Measurements from ENCODE around the gene RNU6-9. TPM values are rescaled to one million over a fixed set of nuclear protein-coding genes. Genes with fewer than 3 reads are reported as not detected.
"Not testable (repeated sequence)": the region's sequence is repeated elsewhere in the genome, so short reads cannot be mapped to it uniquely, and the experiment has no call there.

RNU6-9 gene
- total RNA-seq, 1 donor from 2014 or later: not detected

DNA sequence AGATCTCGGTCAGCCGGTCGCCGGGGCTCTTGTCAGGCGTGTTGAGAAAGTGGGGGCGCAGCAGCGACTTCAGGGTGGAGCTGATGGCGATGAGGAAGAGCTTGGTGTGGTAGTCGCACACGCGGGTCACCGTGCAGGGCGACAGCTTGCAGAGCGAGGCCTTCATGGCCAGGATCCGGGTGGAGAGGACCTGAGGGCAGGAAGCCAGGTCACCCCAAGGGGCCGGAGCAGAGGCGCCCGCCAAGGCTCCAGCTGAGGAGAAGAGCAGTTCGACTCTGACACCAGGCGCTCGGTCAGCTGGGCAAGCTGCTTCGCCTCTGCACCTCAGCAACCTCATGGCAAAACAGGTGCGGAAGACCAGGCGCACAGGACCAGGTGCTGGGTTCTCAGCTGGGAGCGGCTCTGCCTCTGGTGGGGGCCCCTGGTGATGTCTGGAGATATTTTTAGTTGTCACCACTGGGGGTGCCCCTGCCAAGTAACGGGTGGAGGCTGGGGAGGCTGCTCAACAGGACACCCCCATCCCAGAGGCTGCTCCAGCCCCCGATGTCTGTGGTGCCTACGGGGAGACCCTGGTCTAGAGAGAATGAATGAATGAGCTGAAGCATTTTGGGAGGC, 17.9 kb upstream of the RNU6-9 start:
- Histone ChIP-seq H3K9me3 (no peaks in the 10 kb centered on the region), H3K4me3 (no peak overlapping the region), H3K36me3 (peaks cover 37% of the 10 kb centered on the region), H3K4me1 (peaks cover 9% of the 10 kb centered on the region), H3K27me3 (ENCODE audit: low read depth) (no peaks in the 10 kb centered on the region), H3K27ac (no peak overlapping the region)
- DNase-seq (no peak), ATAC-seq (no peak)
- intact Hi-C loops (cut with DNase I): no loop called here
- no peak for TF ChIP-seq CTCF (IDR thresholded peaks at IDR 0.05)

- Histone ChIP-seq H3K4me1 (peaks cover 9% of the 10 kb centered on the region), H3K27ac (no peak overlapping the region), H3K4me3 (no peak overlapping the region), H3K9me3 (no peaks in the 10 kb centered on the region), H3K27me3 (ENCODE audit: low read depth) (no peaks in the 10 kb centered on the region), H3K36me3 (peaks cover 42% of the 10 kb centered on the region)
- no peak for ATAC-seq
- no peak for DNase-seq
- TF ChIP-seq CTCF (IDR thresholded peaks at IDR 0.05): no peak
- intact Hi-C loops (cut with DNase I): no loop called here
Observed at GRCh38 chr19:876089-876488, 17.2 kb upstream of the RNU6-9 start.

- intact Hi-C loops (cut with DNase I): no loop called here
- Histone ChIP-seq H3K9me3 (no peaks in the 10 kb centered on the region), H3K4me3 (no peak overlapping the region), H3K4me1 (peaks cover 9% of the 10 kb centered on the region), H3K36me3 (peaks cover 46% of the 10 kb centered on the region), H3K27me3 (ENCODE audit: low read depth) (no peaks in the 10 kb centered on the region), H3K27ac (no peak overlapping the region)
- ATAC-seq: no peak
- DNase-seq: no peak
- TF ChIP-seq CTCF (IDR thresholded peaks at IDR 0.05): no peak
Observed at GRCh38 chr19:876780-877314, 16.4 kb upstream of the RNU6-9 start.

DNA sequence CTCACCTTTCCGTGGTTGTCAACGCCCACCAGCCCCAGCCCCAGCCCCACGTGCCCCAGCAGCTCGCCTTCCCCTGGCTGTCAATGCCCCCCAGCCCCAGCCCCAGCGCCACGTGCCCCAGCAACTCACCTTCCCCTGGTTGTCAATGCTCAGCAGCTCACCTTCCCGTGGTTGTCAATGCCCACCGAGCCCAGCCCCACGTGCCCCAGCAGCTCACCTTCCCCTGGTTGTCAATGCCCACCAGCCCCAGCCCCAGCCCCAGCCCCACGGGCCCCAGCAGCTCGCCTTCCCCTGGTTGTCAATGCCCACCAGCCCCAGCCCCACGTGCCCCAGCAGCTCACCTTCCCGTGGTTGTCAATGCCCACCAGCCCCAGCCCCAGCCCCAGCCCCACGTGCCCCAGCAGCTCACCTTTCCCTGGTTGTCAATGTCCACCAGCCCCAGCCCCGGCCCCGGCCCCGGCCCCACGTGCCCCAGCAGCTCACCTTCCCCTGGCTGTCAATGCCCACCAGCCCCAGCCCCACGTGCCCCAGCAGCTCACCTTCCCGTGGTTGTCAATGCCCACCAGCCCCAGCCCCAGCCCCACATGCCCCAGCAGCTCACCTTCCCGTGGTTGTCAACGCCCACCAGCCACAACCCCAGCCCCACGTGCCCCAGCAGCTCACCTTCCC, 15.2 kb upstream of the RNU6-9 start:
- DNase-seq; ATAC-seq; H3K9me3 ChIP-seq; intact Hi-C loops (cut with DNase I); H3K4me1 ChIP-seq; H3K27ac ChIP-seq; H3K27me3 ChIP-seq (ENCODE audit: low read depth); H3K4me3 ChIP-seq: not testable (repeated sequence)
- H3K36me3 ChIP-seq: peaks cover 57% of the 10 kb centered on the region

DNA sequence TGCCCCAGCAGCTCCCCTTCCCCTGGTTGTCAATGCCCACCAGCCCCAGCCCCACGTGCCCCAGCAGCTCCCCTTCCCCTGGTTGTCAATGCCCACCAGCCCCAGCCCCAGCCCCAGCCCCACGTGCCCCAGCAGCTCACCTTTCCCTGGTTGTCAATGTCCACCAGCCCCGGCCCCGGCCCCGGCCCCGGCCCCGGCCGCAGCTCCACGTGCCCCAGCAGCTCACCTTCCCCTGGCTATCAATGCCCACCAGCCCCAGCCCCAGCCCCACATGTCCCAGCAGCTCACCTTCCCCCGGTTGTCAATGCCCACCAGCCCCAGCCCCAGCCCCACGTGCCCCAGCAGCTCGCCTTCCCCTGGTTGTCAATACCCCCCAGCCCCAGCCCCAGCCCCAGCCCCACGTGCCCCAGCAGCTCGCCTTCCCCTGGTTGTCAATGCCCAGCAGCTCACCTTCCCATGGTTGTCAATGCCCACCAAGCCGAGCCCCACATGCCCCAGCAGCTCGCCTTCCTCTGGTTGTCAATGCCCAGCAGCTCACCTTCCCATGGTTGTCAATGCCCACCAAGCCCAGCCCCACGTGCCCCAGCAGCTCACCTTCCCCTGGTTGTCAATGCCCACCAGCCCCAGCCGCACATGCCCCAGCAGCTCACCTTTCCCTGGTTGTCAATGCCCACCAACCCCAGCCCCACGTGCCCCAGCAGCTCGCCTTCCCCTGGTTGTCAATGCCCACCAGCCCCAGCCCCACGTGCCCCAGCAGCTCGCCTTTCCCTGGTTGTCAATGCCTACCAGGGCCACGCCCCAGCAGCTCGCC, 14.3 kb upstream of the RNU6-9 start:
- ATAC-seq; H3K4me3 ChIP-seq; H3K27ac ChIP-seq; H3K27me3 ChIP-seq (ENCODE audit: low read depth); H3K4me1 ChIP-seq; intact Hi-C loops (cut with DNase I); DNase-seq; H3K9me3 ChIP-seq: not testable (repeated sequence)
- peaks cover 63% of the 10 kb centered on the region for H3K36me3 ChIP-seq

DNA sequence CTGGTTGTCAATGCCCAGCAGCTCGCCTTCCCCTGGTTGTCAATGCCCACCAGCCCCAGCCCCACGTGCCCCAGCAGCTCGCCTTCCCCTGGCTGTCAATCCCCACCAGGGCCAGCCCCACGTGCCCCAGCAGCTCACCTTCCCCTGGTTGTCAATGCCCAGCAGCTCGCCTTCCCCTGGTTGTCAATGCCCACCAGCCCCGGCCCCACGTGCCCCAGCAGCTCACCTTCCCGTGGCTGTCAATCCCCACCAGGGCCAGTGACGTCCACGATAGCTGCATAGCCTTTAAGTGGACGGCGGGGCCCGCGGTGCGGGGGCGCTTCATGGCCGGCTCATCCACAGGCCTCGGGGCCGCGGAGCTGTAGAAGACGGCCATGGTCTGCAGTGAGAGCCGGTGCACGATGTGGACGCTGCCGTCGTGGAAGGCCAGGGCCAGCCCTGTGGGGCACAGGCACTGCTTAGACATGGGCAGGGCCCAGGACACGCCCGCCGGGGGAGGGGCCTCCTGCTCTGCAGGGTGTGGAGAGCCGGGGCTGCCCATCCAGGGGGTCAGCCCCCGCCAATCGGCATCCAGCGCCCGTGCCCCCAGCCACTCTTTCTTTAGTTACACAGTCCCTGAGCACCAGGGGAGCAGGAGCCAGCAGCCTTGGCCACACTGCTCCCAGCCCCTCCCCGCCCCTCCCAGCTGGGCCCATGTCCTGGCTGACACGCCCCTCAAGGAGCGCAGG, 13.4 kb upstream of the RNU6-9 start:
- H3K9me3 ChIP-seq: no peaks in the 10 kb centered on the region
- intact Hi-C loops (cut with DNase I): no loop called here
- H3K27me3 ChIP-seq (ENCODE audit: low read depth): no peaks in the 10 kb centered on the region
- TF ChIP-seq CTCF (IDR thresholded peaks at IDR 0.05): no peak
- H3K36me3 ChIP-seq: peaks cover 65% of the 10 kb centered on the region
- H3K4me3 ChIP-seq: no peak overlapping the region
- DNase-seq (no peak), ATAC-seq (no peak)
- no peak overlapping the region for H3K27ac ChIP-seq
- H3K4me1 ChIP-seq: no peaks in the 10 kb centered on the region

All from lower lobe of right lung (tissue), 2 donors.